Activated CD4-positive, alpha-beta T cell treated with anti-CD3 and anti-CD28 coated beads, Interleukin-2, Interleukin-6, amounts not matched to agents 100 ng/mL and 50 ng/mL, durations not matched to agents 16 hours and 8 hours (primary cell): Measurements from ENCODE around the gene TMEM63C.
"Not testable (repeated sequence)": the region's sequence is repeated elsewhere in the genome, so short reads cannot be mapped to it uniquely, and the experiment has no call there.

Experiments
- DNase-seq: peaks from one replicate; pipeline ENCODE4 v3.0.0-alpha.2; 2020

Gene TMEM63C

GRCh38 chr14:77157740-77158139 is 23.9 kb upstream of the TMEM63C start:
- no peak for DNase-seq

- no peak for DNase-seq
These were observed 23.3 kb upstream of the TMEM63C start for GRCh38 chr14:77158175-77158881.

- no peak for DNase-seq
These were observed 22.7 kb upstream of the TMEM63C start for GRCh38 chr14:77158882-77159255.

- DNase-seq = no peak
These were observed 20.6 kb upstream of the TMEM63C start for GRCh38 chr14:77161011-77161410.

- no peak for DNase-seq
These were observed 11.6 kb upstream of the TMEM63C start for GRCh38 chr14:77170045-77170444.

- no peak for DNase-seq
These were observed 8.7 kb upstream of the TMEM63C start for GRCh38 chr14:77172916-77173315.

GRCh38 chr14:77173911-77174617 is 7.5 kb upstream of the TMEM63C start:
- DNase-seq = not testable (repeated sequence)

- DNase-seq = no peak
These were observed 5.8 kb upstream of the TMEM63C start for GRCh38 chr14:77175843-77176242.

- DNase-seq = no peak
These were observed 3.9 kb upstream of the TMEM63C start for GRCh38 chr14:77177702-77178101.

GRCh38 chr14:77178656-77179055 is 2.9 kb upstream of the TMEM63C start:
- DNase-seq = no peak

GRCh38 chr14:77180726-77181602 is 634 bp upstream of the TMEM63C start:
- DNase-seq = no peak

- DNase-seq = no peak
These were observed 2.3 kb downstream of the TMEM63C start for GRCh38 chr14:77183896-77184295.

- DNase-seq = peak; percentile 30
These were observed 2.9 kb downstream of the TMEM63C start for GRCh38 chr14:77184396-77185092.

GRCh38 chr14:77185093-77185465 is 3.5 kb downstream of the TMEM63C start:
- DNase-seq = no peak

- peak; percentile 16 for DNase-seq
These were observed 5.5 kb downstream of the TMEM63C start for GRCh38 chr14:77186911-77187648.

GRCh38 chr14:77187649-77188012 is 6.0 kb downstream of the TMEM63C start:
- DNase-seq = no peak

- no peak for DNase-seq
These were observed 7.9 kb downstream of the TMEM63C start for GRCh38 chr14:77189479-77189878.

- DNase-seq = no peak
These were observed 9.4 kb downstream of the TMEM63C start for GRCh38 chr14:77190977-77191376.

- DNase-seq = no peak
These were observed 13.1 kb downstream of the TMEM63C start for GRCh38 chr14:77194706-77195105.

GRCh38 chr14:77195766-77196165 is 14.2 kb downstream of the TMEM63C start:
- no peak for DNase-seq

GRCh38 chr14:77197988-77198387 is 16.4 kb downstream of the TMEM63C start:
- DNase-seq = no peak

GRCh38 chr14:77198561-77198960 is 17.0 kb downstream of the TMEM63C start:
- DNase-seq = no peak
